Measurements from ENCODE around the gene HOXD13. TPM values are rescaled to one million over a fixed set of nuclear protein-coding genes. Genes with fewer than 3 reads are reported as not detected.

Gene HOXD13
- total RNA-seq, 1 experiment from 2014 or later, result not detected

GRCh38 chr2:176123411-176124109, 31.0 kb downstream of the HOXD13 start:
- no peak for TF ChIP-seq CTCF (IDR thresholded peaks at IDR 0.05; ENCODE audit: insufficient read depth in 1 of 2, low read depth in 1 of 2, low read length in 1 of 2, severe bottlenecking in 1 of 2, unreplicated experiment in 1 of 2)
- no peaks in the 10 kb centered on the region for H3K9me3 ChIP-seq
- peaks cover 16% of the 10 kb centered on the region; the same call in 1 of the 2 replicates for H3K4me1 ChIP-seq
- POLR2A ChIA-PET, result no interaction called here
- BruUV-seq (replicated peaks), result no TSS peak
- no peaks in the 10 kb centered on the region for H3K36me3 Mint-ChIP-seq (ENCODE audit: insufficient read depth, unreplicated experiment)
- H3K27me3 Mint-ChIP-seq (ENCODE audit: insufficient read depth, unreplicated experiment), result peaks cover 68% of the 10 kb centered on the region
- intact Hi-C loops (cut with micrococcal nuclease; ENCODE audit: unreplicated experiment), result loop anchor here (10.0 kb wide), 2 partner anchors 261 to 691 kb away; no protein-coding TSS in a partner anchor
- CTCF ChIA-PET, result interaction anchor here (0.5 kb wide), 1 partner anchor 51 kb away, joined by 3 read pairs; no protein-coding TSS in a partner anchor
- 0 out of 2 replicates have a peak overlapping the region, but pooled peaks have one; percentile 15 for H3K4me3 ChIP-seq (ENCODE audit: low read depth, low read length)
- H3K4me1 Mint-ChIP-seq (ENCODE audit: low read depth, unreplicated experiment), result peaks cover 9% of the 10 kb centered on the region
- DNase-seq, result no peak
- H3K36me3 ChIP-seq (ENCODE audit: control insufficient read depth, insufficient read depth, low read length), result no peaks in the 10 kb centered on the region
- H3K9me3 Mint-ChIP-seq (ENCODE audit: unreplicated experiment), result no peaks in the 10 kb centered on the region
- H3K4me3 Mint-ChIP-seq (ENCODE audit: unreplicated experiment), result peak overlapping the region; percentile 72
- H3K27me3 ChIP-seq (replicated peaks; ENCODE audit: control insufficient read depth, insufficient read depth, low read length), result peaks cover 12% of the 10 kb centered on the region
- H3K27ac Mint-ChIP-seq (ENCODE audit: unreplicated experiment), result no peak overlapping the region

DNA sequence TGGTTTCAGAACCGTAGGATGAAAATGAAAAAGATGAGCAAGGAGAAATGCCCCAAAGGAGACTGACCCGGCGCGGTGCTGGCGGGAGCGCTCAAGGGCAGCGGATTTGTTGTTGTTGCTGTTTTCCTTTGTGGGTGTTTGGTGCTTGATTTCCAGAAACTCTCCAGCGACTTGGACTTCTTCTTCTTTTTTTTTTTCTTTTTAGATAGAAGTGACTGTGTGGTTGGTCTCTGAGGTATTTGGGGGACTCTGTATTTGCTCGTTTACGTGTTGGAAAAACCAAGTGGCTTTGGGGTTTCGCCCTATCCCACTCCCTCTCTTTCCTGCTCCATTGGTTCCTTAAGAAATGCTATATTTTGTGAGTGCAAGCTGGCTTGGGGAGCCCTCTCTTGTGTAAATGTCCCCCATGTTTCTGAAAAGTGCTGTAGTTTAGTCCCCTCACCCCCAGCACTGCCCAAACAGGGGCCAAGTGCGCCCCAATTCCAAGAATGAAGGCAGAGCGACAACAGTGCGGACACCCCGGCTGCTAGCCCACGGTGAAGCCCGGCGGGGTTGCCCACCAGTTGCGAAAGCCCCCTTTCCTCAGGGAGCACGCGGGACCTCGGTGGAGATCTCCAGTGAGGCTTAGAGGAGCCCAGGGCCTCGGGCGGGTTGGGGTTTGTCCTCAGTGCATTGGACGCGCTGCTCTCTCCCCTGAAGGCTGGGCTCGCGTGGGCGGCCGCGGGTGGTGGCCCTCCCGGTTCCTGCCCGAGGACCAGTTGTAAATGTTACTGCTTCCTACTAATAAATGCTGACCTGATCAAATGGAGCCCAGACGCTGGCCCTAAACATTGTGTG, 31.8 kb downstream of the HOXD13 start:
- TF ChIP-seq CTCF (IDR thresholded peaks at IDR 0.05; ENCODE audit: insufficient read depth in 1 of 2, low read depth in 1 of 2, low read length in 1 of 2, severe bottlenecking in 1 of 2, unreplicated experiment in 1 of 2), result no peak
- BruUV-seq (replicated peaks), result no TSS peak
- Mint-ChIP-seq H3K9me3 (ENCODE audit: unreplicated experiment) (no peaks in the 10 kb centered on the region), H3K27ac (ENCODE audit: unreplicated experiment) (no peak overlapping the region), H3K4me1 (ENCODE audit: low read depth, unreplicated experiment) (peaks cover 16% of the 10 kb centered on the region), H3K36me3 (ENCODE audit: insufficient read depth, unreplicated experiment) (no peaks in the 10 kb centered on the region), H3K4me3 (ENCODE audit: unreplicated experiment) (peak overlapping the region; percentile 72), H3K27me3 (ENCODE audit: insufficient read depth, unreplicated experiment) (peaks cover 71% of the 10 kb centered on the region)
- Histone ChIP-seq H3K4me3 (ENCODE audit: low read depth, low read length) (no peak overlapping the region), H3K9me3 (no peaks in the 10 kb centered on the region), H3K27me3 (replicated peaks; ENCODE audit: control insufficient read depth, insufficient read depth, low read length) (peaks cover 18% of the 10 kb centered on the region), H3K36me3 (ENCODE audit: control insufficient read depth, insufficient read depth, low read length) (no peaks in the 10 kb centered on the region), H3K4me1 (peaks cover 22% of the 10 kb centered on the region)
- DNase-seq, result no peak
- POLR2A ChIA-PET, result no interaction called here
- CTCF ChIA-PET, result interaction anchor here (0.5 kb wide), 1 partner anchor 50 kb away, joined by 3 read pairs; no protein-coding TSS in a partner anchor
- intact Hi-C loops (cut with micrococcal nuclease; ENCODE audit: unreplicated experiment), result loop anchor here (10.0 kb wide), 2 partner anchors 260 to 690 kb away; no protein-coding TSS in a partner anchor
